Neural progenitor cell (in vitro differentiated cells): ENCODE measurements around the gene FBXL20. TPM values are rescaled to one million over a fixed set of nuclear protein-coding genes. Genes with fewer than 3 reads are reported as not detected.

Experiments used
- DNase-seq: peaks from one replicate; pipeline ENCODE4 v3.0.0-alpha.2; 2016; ENCODE audit warnings: low spot score
- H2AFZ ChIP-seq: fragments of 200-600 bp; sonication (generic); replicated peaks from 2 replicates; pipeline ENCODE4 v1.6.1; 2016; ENCODE audit warnings: antibody characterized with exemption
- H3F3A ChIP-seq: fragments of 200-600 bp; sonication (generic); 2 replicates; pipeline ENCODE4 v1.6.1; 2016; ENCODE audit warnings: antibody characterized with exemption, low read depth
- H3K27ac ChIP-seq: fragments of 200-600 bp; sonication (generic); 2 replicates; pipeline ENCODE4 v1.5.1; 2016; ENCODE audit warnings: mild to moderate bottlenecking
- H3K27me3 ChIP-seq: fragments of 200-600 bp; sonication (generic); 2 replicates; pipeline ENCODE4 v1.6.1; 2016; ENCODE audit warnings: mild to moderate bottlenecking, moderate library complexity
- H3K36me3 ChIP-seq: fragments of 200-600 bp; sonication (generic); 2 replicates; pipeline ENCODE4 v1.5.1; 2016
- H3K4me1 ChIP-seq: fragments of 200-600 bp; sonication (generic); 2 replicates; pipeline ENCODE4 v1.6.1; 2016; ENCODE audit warnings: mixed run types
- H3K4me2 ChIP-seq: fragments of 200-600 bp; sonication (generic); 2 replicates; pipeline ENCODE4 v1.6.1; 2016
- H3K4me3 ChIP-seq: fragments of 200-600 bp; sonication (generic); 2 replicates; pipeline ENCODE4 v1.5.1; 2016
- H3K79me2 ChIP-seq: fragments of 200-600 bp; sonication (generic); 2 replicates; pipeline ENCODE4 v1.6.1; 2016; ENCODE audit warnings: low read depth
- H3K9ac ChIP-seq: fragments of 200-600 bp; sonication (generic); 2 replicates; pipeline ENCODE4 v1.6.1; 2016
- H3K9me3 ChIP-seq: fragments of 200-600 bp; sonication (generic); 2 replicates; pipeline ENCODE4 v1.5.1; 2016; ENCODE audit warnings: low read depth
- H4K20me1 ChIP-seq: fragments of 200-600 bp; sonication (generic); 2 replicates; pipeline ENCODE4 v1.6.1; 2016; ENCODE audit warnings: low read depth
- H3K27ac Mint-ChIP-seq: 3 replicates; pipeline ENCODE4 v1.8.0; 2021; ENCODE audit warnings: mixed read lengths
- H3K27me3 Mint-ChIP-seq: 2 replicates; pipeline ENCODE4 v1.8.0; 2022; ENCODE audit warnings: low read depth, mild to moderate bottlenecking, inconsistent platforms, moderate library complexity, mixed read lengths; ENCODE audit not compliant: insufficient read depth
- H3K36me3 Mint-ChIP-seq: 3 replicates; pipeline ENCODE4 v1.8.0; 2021; ENCODE audit warnings: mixed read lengths
- H3K4me1 Mint-ChIP-seq: 3 replicates; pipeline ENCODE4 v1.8.0; 2021; ENCODE audit warnings: mixed read lengths
- H3K4me3 Mint-ChIP-seq: 3 replicates; pipeline ENCODE4 v1.8.0; 2021; ENCODE audit warnings: mild to moderate bottlenecking, moderate library complexity, mixed read lengths
- H3K9me3 Mint-ChIP-seq: 3 replicates; pipeline ENCODE4 v1.8.0; 2020; ENCODE audit warnings: mixed read lengths
- CTCF ChIP-seq: fragments of 200-600 bp; sonication (generic); IDR thresholded peaks from 2 replicates; pipeline ENCODE4 v1.5.1; 2017; ENCODE audit warnings: antibody characterized with exemption, mild to moderate bottlenecking
- EZH2 ChIP-seq: fragments of 200-600 bp; sonication (generic); IDR thresholded peaks from 2 replicates; pipeline ENCODE4 v1.6.1; 2017; ENCODE audit warnings: antibody characterized with exemption, mild to moderate bottlenecking, moderate library complexity
- EZH2phosphoT487 ChIP-seq: fragments of 200-600 bp; sonication (generic); IDR thresholded peaks from 2 replicates; pipeline ENCODE4 v1.6.1; 2017; ENCODE audit warnings: antibody characterized with exemption
- total RNA-seq: library from RNA; depleted of rRNA; stranded (reverse); fragments of >200 nt; gene quantifications from 2 replicates; pipeline ENCODE4 v1.2.3, GENCODE V29; 2015; ENCODE audit warnings: low replicate concordance

The FBXL20 gene
- total RNA-seq, 1 donor from 2014 or later: 19.9 TPM

GRCh38 chr17:39402244-39402889 is 941 bp upstream of the FBXL20 start:
- Histone ChIP-seq H3K27me3 (no peaks in the 10 kb centered on the region), H3K4me2 (peak overlapping the region; percentile 97), H3K36me3 (no peaks in the 10 kb centered on the region), H3K4me3 (peak overlapping the region; percentile 86), H3K4me1 (peaks cover 7% of the 10 kb centered on the region), H3K9me3 (no peaks in the 10 kb centered on the region), H4K20me1 (peaks cover 34% of the 10 kb centered on the region), H3K9ac (no peak overlapping the region), H2AFZ (peak overlapping the region; percentile 93), H3K27ac (no peak overlapping the region), H3K79me2 (peaks cover 37% of the 10 kb centered on the region), H3F3A (peaks cover 34% of the 10 kb centered on the region)
- H3K27ac Mint-ChIP-seq: peak overlapping the region; percentile 92
- no peaks in the 10 kb centered on the region for H3K9me3 Mint-ChIP-seq
- TF ChIP-seq CTCF (no peak), EZH2 (no peak)
- peak overlapping the region; percentile 99 for H3K4me3 Mint-ChIP-seq
- peaks cover 2% of the 10 kb centered on the region for H3K27me3 Mint-ChIP-seq
- peak; percentile 98 for DNase-seq
- peaks cover 17% of the 10 kb centered on the region for H3K4me1 Mint-ChIP-seq
- peaks cover 4% of the 10 kb centered on the region for H3K36me3 Mint-ChIP-seq

- TF ChIP-seq EZH2 (no peak), EZH2phosphoT487 (no peak), CTCF (no peak)
- DNase-seq: no peak
- H3K36me3 Mint-ChIP-seq: no peaks in the 10 kb centered on the region
- H3K4me1 ChIP-seq: peaks cover 7% of the 10 kb centered on the region
- peaks cover 47% of the 10 kb centered on the region for H3K79me2 ChIP-seq
- peaks cover 2% of the 10 kb centered on the region for H3K27me3 Mint-ChIP-seq
- peaks cover 39% of the 10 kb centered on the region for H4K20me1 ChIP-seq
- H3K4me1 Mint-ChIP-seq: peaks cover 17% of the 10 kb centered on the region
- no peaks in the 10 kb centered on the region for H3K36me3 ChIP-seq
- H2AFZ ChIP-seq: peak overlapping the region; percentile 81
- no peaks in the 10 kb centered on the region for H3K9me3 ChIP-seq
- H3K4me2 ChIP-seq: peak overlapping the region; percentile 97
- H3F3A ChIP-seq: peaks cover 29% of the 10 kb centered on the region
- H3K27ac Mint-ChIP-seq: peak overlapping the region; percentile 79
- peak overlapping the region; percentile 82 for H3K9ac ChIP-seq
- peak overlapping the region; percentile 99 for H3K4me3 Mint-ChIP-seq
- peak overlapping the region; percentile 88 for H3K27ac ChIP-seq
- H3K27me3 ChIP-seq: no peaks in the 10 kb centered on the region
- peak overlapping the region; percentile 86 for H3K4me3 ChIP-seq
- no peaks in the 10 kb centered on the region for H3K9me3 Mint-ChIP-seq
Observed at GRCh38 chr17:39400547-39401411, 647 bp downstream of the FBXL20 start.

GRCh38 chr17:39399791-39400190 is 1.6 kb downstream of the FBXL20 start:
- H3K9me3 Mint-ChIP-seq: no peaks in the 10 kb centered on the region
- Histone ChIP-seq H3K27me3 (no peaks in the 10 kb centered on the region), H4K20me1 (peaks cover 49% of the 10 kb centered on the region), H3K36me3 (no peaks in the 10 kb centered on the region), H3K9ac (no peak overlapping the region), H3F3A (peaks cover 25% of the 10 kb centered on the region), H3K4me3 (peak overlapping the region; percentile 86), H3K4me2 (peak overlapping the region; percentile 97), H3K79me2 (peaks cover 56% of the 10 kb centered on the region), H3K9me3 (no peaks in the 10 kb centered on the region), H3K4me1 (peaks cover 7% of the 10 kb centered on the region), H3K27ac (no peak overlapping the region), H2AFZ (no peak overlapping the region)
- no peaks in the 10 kb centered on the region for H3K36me3 Mint-ChIP-seq
- DNase-seq: no peak
- peak overlapping the region; percentile 99 for H3K4me3 Mint-ChIP-seq
- peaks cover 2% of the 10 kb centered on the region for H3K27me3 Mint-ChIP-seq
- peaks cover 17% of the 10 kb centered on the region for H3K4me1 Mint-ChIP-seq
- H3K27ac Mint-ChIP-seq: no peak overlapping the region
- TF ChIP-seq CTCF: no peak
- TF ChIP-seq EZH2phosphoT487: no peak
- TF ChIP-seq EZH2: no peak
